H54 (cell line): ENCODE measurements around the gene DGKG.
A peak's percentile ranks its signal among the peaks of the same experiment; 100 is the strongest.

Experiments used
- DNase-seq: peaks from one replicate; pipeline ENCODE4 v3.0.0; 2011; ENCODE audit warnings: low spot score, mixed read lengths; ENCODE audit not compliant: insufficient read length
- FAIRE-seq: peaks from 3 replicates; lab custom pipeline; 2011; peaks lifted over from hg19 to GRCh38; lab: Jason Lieb, UNC
- POLR2A ChIP-seq: IDR thresholded peaks from 2 replicates; pipeline ENCODE4 v1.6.1; 2011; ENCODE audit warnings: low read depth, mild to moderate bottlenecking, low read length

The DGKG gene

DNA sequence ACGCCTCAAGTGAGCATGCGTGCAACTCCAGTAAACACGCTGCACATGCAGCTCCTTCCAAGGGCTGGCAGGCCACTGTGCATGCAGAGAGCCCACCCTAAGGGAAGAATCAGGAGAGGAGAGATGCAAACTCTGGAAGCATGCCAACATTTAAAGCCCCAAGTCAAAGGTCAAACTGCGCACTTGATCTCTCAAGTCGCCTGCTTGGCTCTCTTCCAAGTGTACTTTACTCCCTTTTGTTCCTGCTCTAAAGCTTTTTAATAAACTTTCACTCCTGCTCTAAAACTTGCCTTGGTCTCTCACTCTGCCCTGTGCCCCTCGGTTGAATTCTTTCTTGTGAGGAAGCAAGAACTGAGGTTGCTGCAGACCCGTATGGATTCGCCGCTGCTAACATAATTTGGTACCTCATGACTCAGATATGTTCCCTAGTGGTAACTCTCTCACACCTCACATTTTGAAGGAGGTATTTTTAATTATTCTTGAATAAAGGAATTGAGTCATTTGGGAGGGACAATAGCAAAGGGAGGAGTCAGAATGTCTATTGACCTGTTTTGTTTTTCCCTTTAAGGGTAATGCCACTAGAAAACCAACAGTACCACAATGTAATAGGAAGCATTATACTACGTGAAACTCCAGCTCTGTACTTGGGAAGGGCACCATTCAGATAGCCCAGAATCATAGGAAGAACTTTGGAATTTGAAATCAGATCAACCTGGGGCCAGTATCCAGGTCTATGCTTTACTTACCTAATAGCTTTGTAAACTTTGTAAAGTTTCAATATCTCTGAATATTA lies 19.6 kb upstream of the DGKG start:
- TF ChIP-seq POLR2A: no peak
- DNase-seq (no peak), FAIRE-seq (no peak)

GRCh38 chr3:186380622-186381380 lies 18.8 kb upstream of the DGKG start:
- no peak for FAIRE-seq
- no peak for DNase-seq
- TF ChIP-seq POLR2A: no peak

GRCh38 chr3:186375443-186375842 lies 13.4 kb upstream of the DGKG start:
- DNase-seq (no peak), FAIRE-seq (no peak)
- TF ChIP-seq POLR2A: no peak

DNA sequence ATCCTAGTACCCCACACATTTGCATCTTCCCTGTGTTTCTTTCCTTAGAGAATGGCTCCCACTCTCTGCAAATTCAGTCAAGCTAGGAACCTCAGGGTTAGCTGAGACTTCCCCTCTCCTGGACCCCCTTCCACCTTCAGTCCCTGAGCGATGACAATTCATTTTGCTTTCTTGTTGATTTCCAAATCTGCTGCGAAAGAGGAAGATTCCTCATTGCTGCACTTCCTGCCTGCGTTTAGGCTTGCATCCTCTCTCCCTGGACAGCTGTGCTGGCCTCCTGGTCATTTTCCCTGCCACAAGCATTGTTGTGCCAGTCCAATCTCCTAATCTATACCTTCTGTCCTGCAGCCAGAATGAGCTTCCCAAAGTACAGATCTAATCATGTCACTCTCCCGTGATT lies 12.3 kb upstream of the DGKG start:
- no peak for DNase-seq
- TF ChIP-seq POLR2A: no peak
- no peak for FAIRE-seq

DNA sequence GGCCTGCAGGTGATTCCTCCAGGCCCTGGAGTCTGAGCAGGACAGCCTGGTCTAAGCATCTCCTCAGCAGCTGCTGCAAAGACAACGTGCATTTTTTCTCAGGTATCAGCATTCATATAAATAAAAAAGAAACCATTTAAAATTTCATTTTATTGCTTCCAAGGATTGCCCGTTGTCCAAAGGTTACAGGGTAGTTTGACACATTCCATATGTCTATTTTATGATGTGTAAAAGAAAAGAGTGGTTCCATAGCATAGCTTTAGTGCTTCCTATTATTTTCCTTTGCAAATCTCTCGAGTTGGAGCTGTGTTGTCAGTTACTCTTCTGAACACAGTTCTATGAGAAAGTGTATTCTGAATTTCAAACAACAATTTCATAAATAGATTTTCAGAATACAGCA lies 7.2 kb upstream of the DGKG start:
- DNase-seq: no peak
- no peak for FAIRE-seq

GRCh38 chr3:186368717-186369116 lies 6.7 kb upstream of the DGKG start:
- no peak for DNase-seq
- no peak for FAIRE-seq
- no peak for TF ChIP-seq POLR2A

More for the DNA sequence above, 7.2 kb upstream of the DGKG start:
- TF ChIP-seq POLR2A: no peak

- no peak for TF ChIP-seq POLR2A
- DNase-seq (no peak), FAIRE-seq (no peak)
Observed at GRCh38 chr3:186368176-186368575, 6.1 kb upstream of the DGKG start.

DNA sequence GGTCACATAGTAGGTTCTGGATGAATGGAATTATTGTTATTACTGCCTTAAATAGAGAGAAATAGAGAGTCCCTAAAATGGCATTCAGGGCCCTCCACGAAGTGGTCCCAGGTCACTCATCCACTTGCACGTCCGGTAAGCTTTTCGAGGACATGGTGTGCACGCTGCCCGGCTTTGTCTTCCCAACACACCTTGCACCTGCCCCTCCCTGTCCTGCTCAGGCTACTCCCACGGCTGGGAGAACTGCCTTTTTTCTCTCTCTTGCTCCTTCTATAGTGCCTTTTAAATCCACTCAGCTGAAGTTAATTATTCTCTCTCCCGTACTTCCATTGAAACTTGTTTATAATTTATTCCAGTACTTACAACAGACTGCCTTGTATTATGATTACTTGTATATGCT lies 5.6 kb upstream of the DGKG start:
- FAIRE-seq: no peak
- no peak for DNase-seq
- TF ChIP-seq POLR2A: no peak

DNA sequence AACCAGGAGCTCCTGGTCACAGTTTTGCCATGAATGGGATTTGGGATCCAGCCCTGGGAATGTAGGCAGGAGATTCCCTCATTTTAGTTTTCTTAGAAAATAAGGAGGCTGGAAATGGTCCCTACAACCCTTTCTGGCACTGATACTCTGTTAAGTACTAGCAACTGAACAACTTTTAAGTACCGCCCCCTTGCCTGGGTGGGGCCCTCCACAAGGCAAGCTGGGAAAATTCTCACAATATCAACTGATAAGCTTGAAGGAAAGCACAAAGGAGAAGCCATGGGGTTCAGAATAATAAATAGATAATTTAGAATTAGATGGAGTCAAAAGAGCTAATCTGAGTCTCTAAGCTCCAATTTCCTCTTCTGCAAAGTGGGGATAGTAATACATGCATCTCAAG lies 4.2 kb upstream of the DGKG start:
- no peak for TF ChIP-seq POLR2A
- DNase-seq (no peak), FAIRE-seq (no peak)

GRCh38 chr3:186365202-186365974 lies 3.4 kb upstream of the DGKG start:
- peak; percentile 41 for DNase-seq
- TF ChIP-seq POLR2A: no peak
- FAIRE-seq: no peak

- no peak for DNase-seq
- FAIRE-seq: no peak
- TF ChIP-seq POLR2A: no peak
Observed at GRCh38 chr3:186362988-186363387, 954 bp upstream of the DGKG start.

- FAIRE-seq: no peak
Observed at GRCh38 chr3:186362537-186362842, 456 bp upstream of the DGKG start.

GRCh38 chr3:186361246-186361761 lies 730 bp downstream of the DGKG start:
- DNase-seq (no peak), FAIRE-seq (no peak)
- TF ChIP-seq POLR2A: no peak

More at GRCh38 chr3:186362537-186362842, 456 bp upstream of the DGKG start:
- no peak for TF ChIP-seq POLR2A
- no peak for DNase-seq

DNA sequence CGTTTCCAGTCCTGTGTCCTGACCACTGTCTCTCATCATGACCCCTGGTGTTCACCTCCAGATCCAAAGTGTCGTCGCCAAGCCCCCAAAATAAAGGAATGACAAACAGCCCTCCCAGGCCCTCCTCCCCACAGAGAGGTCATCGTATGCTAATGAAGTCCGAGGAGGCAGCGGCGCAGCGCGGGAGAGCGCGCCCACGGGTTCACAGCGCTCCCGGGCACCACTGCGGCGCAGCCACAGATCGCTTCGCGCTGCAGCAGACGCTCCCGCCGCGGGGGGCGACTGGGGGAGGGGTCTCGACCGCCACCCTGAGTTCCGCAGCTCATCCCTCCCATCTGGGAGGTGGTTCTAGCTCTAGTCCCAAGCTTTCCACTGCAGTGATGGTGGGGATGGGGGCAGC lies 1.3 kb downstream of the DGKG start:
- FAIRE-seq (no peak), DNase-seq (no peak)

GRCh38 chr3:186359078-186359477 lies 3.0 kb downstream of the DGKG start:
- FAIRE-seq (no peak), DNase-seq (no peak)
- TF ChIP-seq POLR2A: no peak

More for the DNA sequence above, 1.3 kb downstream of the DGKG start:
- no peak for TF ChIP-seq POLR2A
